VCaP (cell line): ENCODE results near the gene TMX3.

Experiments
- H3K27ac ChIP-seq: fragments of 450-650 bp; 2 replicates; pipeline ENCODE4 v1.5.1; 2017
- CTCF ChIP-seq: fragments of 450-650 bp; conservative IDR thresholded peaks from 2 replicates; pipeline ENCODE4 v1.5.1; 2017; ENCODE audit warnings: mild to moderate bottlenecking, moderate library complexity

Gene TMX3, protein sequence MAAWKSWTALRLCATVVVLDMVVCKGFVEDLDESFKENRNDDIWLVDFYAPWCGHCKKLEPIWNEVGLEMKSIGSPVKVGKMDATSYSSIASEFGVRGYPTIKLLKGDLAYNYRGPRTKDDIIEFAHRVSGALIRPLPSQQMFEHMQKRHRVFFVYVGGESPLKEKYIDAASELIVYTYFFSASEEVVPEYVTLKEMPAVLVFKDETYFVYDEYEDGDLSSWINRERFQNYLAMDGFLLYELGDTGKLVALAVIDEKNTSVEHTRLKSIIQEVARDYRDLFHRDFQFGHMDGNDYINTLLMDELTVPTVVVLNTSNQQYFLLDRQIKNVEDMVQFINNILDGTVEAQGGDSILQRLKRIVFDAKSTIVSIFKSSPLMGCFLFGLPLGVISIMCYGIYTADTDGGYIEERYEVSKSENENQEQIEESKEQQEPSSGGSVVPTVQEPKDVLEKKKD

GRCh38 chr18:68714712-68715496 lies at the start of gene TMX3:
Gene TMX3 (minus strand): TSS chr18:68715108. CDS start chr18:68714981, 127 bp downstream.
- no peak for TF ChIP-seq CTCF
- peak within 1 kb of the TSS; percentile 83 for H3K27ac ChIP-seq

GRCh38 chr18:68764016-68764415 lies 49.1 kb upstream of the TMX3 start:
- H3K27ac ChIP-seq = no peak overlapping the region
- no peak for TF ChIP-seq CTCF

DNA sequence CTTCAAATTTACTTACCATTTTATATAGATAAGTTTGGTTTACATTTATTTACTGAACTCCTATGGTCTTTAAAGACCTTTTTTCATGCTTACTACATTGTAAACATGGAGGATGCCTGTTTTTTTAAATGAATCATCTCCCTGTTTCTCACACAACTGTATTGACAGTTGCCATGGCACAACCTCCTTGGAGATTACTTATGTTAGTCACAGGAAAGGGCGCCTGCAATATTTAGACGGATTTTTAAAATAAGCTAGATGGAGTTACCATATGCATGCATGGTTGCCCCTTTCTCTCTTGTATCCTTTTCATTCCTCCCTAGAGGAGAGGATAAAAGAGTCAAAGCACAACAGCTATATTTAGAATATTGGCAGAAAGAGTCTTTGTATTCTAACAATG lies 48.2 kb upstream of the TMX3 start:
- TF ChIP-seq CTCF = no peak
- H3K27ac ChIP-seq = no peak overlapping the region

DNA sequence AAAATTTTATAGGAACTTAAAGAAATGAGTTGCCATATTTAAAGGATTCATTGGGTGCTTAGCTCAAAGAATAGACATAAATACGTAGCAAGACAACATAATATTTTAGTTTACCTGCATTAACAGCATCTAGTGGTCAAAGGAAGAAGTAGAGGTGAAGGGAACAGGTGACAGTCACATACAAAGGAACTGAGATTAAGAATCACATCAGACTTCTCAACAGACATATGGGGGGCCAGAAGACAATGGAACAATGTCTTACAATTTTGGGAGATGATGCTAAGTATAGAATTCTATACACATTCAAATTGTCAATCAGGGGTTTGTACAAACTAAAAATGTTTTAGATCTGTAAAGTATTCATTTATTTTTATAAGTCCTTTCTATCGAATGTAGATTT lies 44.4 kb upstream of the TMX3 start:
- H3K27ac ChIP-seq = no peak overlapping the region
- TF ChIP-seq CTCF = no peak

GRCh38 chr18:68757126-68757525 lies 42.2 kb upstream of the TMX3 start:
- no peak for TF ChIP-seq CTCF
- no peak overlapping the region for H3K27ac ChIP-seq

GRCh38 chr18:68742206-68742605 lies 27.3 kb upstream of the TMX3 start:
- H3K27ac ChIP-seq = no peak overlapping the region
- TF ChIP-seq CTCF = no peak

- no peak for TF ChIP-seq CTCF
These were observed 26.1 kb upstream of the TMX3 start for GRCh38 chr18:68740966-68741365.

More at GRCh38 chr18:68740966-68741365, 26.1 kb upstream of the TMX3 start:
- H3K27ac ChIP-seq = no peak overlapping the region
